CD4-positive, alpha-beta T cell treated with Interleukin-15 for 4 hours (primary cell): ENCODE measurements around the gene FHIP1B.

ENCODE experiments used
- DNase-seq: peaks from one replicate; pipeline ENCODE4 v3.0.0-alpha.2; 2020; ENCODE audit warnings: low spot score

Gene FHIP1B

DNA sequence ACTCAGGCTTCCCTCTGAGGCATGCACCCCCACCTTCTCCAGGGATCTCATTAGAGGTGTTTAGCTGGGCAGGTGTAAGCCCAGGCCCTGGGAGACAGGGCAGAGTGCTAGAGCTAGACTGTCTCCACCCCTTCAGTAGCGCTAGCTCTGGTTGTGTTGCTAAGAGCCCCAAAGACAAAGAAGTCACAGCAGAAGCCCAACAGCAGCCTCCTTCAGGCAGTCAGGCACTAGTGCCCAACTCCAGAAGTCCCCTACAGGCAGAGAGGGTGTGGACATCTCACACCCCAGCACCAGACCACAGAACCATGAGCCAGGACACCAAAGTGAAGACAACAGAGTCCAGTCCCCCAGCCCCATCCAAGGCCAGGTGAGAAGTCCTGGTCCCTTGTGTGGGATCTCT, 4.5 kb upstream of the FHIP1B start, which contains the start of gene CNGA4:
Gene CNGA4 (plus strand): TSS at position 188 of the 400 bp plus-strand sequence. CDS start 118 bp downstream, at position 306.
- no peak for DNase-seq

DNA sequence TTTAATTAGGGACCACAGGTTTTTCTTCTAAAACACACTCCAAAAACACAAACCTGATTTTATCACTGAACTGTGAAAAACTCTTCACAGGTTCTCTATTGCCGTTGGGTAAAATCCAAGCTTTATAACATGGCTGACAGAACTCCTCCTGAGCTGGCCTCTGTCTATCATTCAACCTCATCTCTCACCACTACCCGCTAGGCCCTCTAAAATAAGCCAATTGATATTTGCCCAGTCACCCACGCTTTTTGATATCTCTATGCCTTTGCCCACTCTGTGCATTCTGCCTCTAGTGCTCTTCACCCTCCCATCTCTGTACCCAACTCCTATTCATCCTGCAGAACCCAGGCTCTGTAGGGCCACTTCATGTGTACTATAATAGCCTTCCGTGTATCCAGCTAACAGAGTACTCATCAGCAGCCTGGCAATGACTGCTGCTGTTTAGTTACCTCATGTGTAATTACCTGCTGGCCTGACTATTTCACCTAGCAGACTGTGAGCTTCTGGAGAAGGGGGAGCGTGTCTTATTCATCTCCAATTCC, 3.4 kb upstream of the FHIP1B start:
- DNase-seq: no peak

DNA sequence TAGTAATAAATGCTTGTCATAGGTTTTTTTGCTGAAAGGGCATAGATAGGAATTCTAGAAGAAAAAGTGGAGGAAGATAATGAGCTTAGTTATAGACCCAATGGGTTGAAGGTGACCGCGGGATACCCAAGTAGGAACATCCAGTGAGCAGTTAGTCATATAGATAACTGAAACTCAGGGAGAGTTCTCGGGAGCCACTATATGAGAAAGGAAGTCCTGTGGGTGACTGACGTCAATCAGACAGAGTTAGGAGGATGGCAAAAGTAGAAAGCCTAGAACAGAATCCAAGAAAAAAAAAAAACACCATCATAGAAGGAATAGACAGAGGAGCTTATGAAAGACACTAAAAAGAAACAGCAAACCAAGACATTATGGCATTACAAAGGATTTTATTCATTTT, 2.8 kb upstream of the FHIP1B start:
- no peak for DNase-seq

DNA sequence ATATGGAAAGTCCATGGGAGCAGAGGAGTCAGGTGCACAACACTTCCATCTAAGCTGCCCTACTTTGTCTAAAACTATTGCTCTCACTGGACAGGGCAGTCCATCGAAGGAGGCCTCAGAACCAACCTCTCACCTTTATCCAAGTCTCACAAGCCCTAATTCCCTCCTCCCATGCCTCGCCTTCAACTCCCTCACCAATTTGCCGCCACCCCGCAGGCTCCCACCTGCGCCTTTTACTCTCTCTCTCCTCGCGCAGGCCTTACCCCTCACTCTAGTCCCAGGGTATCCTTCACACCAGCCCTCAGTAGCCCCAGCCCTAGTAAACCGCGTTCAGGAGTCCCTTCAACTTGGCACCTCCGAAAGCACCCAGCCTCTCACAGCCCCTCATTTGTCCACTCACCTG, 451 bp downstream of the FHIP1B start:
- DNase-seq: no peak

DNA sequence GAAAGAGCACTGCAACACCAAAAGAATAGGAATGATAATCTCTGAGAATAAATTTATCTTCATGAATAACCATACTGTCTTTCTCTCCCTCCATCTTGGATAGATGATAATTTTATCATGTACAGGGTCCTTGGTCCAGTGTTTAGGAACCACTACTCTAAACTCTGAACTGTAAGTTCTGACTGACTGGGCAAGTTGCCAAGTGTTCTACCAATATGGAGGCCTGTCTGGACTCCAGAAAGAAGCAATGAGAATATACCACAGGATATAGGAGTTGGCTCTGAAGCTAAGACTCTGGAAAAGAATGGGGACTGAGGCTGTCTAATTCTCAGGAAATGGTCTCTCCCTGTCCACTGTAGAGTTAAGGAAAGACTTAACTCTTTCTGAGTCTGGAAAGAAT, 1.5 kb downstream of the FHIP1B start:
- no peak for DNase-seq

DNA sequence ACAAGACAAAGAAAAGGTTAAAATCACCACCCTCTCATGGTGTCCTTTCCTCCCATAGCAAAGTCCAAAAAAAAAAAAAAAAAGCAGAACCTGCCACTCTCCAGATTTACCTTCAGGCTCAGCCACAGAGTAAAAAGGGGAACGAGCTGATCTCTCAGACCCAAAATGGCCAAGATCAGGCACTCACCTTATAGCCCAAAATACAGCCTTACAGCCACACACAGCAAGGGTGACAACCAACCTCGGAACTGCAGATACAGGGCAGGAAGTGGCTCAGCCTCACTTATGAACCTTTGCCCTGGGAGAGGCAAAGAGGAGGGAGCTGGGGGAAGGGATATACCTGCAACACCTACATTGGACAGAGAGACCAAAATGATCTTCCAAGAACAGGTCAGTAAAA, 4.5 kb downstream of the FHIP1B start:
- peak; percentile 31 for DNase-seq

DNA sequence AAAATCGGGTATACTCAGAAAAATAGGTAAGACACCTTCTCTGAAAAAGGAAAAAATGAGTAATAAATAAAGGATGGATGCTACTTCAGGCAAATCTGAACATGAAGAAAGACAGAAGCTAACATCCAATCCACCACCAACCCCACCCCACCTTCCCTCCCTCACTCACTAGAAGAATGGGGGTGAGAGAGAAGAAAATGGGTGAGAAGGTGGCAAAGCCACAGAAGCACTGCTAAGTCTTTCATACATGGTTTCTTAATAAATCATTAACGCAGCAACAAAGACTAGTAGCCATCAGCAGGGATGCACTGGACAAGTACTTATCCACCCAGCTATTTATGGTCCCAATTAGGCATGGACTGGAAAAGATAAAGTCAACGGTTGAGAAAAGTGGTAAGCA, 5.9 kb downstream of the FHIP1B start:
- DNase-seq: peak; percentile 13

DNA sequence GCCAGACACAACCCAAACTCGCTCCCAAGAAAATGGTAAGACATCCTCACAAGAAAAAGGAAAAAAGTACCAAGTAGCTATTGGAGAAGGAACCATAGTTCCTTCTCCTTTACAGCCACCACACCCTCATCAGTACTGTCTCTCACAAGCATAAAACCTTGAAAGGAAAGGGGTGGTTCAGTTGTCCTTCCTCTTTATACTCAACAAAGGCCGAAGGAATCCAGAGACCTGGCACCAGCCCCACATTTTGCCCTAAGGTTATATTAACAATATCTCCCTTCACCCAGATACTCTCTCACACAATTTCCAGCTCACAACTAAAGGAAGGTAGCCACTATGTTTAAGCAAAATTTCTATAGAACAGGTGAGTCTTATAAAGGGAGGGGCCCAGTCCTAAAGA, 8.5 kb downstream of the FHIP1B start:
- DNase-seq: no peak

DNA sequence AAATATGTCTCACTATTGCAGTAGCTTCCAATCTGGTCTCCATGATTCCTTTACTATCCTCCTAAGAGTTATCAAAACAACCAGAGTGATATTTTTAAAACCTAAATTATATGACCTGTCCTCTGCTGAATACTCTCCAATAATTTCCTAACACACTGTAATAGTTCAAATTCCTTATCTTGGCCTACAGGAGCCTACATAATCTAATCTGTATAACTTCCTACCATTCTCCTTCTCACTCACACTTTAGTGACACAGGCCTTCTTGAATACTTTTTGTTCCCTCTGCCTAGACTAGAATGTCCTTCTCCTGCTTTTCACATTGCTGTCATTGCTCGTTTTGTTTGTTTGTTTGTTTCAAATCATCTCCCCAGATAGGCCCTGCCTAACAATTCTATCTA, 9.4 kb downstream of the FHIP1B start:
- no peak for DNase-seq

DNA sequence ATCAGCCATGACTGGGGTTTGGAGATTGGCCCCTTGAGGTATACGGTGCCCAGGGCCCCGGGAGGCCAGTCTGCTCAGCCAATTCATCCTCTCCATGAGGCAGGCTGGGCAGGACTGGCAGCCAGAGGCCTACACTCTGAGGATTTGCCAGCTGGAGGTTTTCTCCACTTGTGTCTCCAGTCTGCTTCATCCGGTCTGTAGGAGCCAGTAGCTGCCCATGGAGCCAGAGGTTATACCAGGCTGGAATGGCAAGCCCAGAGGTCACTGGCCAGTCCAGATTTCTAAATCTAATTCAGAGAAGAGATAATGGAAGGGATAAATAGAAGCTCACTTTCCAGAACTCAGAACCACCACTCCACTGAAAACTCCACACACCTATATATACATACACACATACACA, 10.0 kb downstream of the FHIP1B start:
- no peak for DNase-seq

DNA sequence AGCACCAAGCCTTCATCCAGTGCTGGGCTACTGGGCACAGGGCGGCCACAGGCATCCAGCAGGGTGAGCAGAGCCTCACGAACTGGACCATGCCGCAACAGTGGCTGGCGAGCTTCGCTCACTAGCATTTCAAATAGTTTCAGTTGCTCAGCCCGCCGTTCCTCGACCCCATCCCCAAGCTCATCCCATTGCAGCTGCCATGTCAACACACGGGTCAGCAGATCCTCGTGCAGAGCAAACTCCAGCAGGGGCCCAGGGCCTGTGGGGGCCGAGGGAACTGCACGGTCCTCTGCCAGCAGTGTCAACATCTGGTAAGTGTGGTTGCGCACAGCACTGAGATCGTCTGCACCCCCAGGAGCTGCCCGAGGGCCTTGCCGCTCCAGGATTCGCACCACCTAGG, 10.6 kb downstream of the FHIP1B start:
- no peak for DNase-seq

DNA sequence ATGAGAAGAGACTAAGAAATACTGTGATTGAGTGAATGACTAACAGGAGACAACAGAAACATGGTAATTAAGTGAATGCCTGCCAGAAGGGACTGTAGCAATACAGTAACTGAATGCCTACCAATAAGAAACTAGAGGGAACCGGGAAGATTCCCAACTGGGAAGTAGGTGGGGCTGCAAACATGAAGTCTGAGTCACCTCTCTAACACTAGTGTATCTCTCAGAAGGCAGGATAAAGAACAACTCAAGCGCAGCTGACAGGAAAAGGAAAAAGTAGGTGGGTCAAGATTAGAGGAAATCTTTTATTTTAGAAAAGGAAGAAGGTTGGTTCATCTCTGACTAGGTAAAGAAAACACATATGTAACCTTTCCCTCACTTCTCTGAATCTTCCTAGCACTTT, 15.1 kb downstream of the FHIP1B start:
- no peak for DNase-seq

DNA sequence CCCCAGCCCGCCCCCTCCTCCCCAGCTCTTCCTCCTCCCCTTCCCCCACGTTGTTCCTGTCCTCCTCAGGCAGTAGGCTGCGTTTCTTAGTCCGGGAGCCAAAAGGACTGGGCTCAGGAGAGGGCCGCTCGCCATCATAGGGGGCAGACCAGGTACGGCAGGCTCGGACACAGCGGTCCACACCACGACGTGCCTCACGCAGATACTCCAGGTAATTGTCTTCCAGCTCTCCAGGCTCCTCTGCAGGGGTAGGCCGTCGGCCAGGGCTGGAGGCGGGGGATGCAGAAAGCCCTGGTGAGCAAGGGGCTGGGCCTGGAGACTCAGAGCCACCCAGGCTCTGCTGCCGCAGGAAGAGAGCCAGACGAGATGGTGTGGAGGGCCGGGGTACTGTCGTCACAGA, 16.7 kb downstream of the FHIP1B start:
- DNase-seq: no peak

DNA sequence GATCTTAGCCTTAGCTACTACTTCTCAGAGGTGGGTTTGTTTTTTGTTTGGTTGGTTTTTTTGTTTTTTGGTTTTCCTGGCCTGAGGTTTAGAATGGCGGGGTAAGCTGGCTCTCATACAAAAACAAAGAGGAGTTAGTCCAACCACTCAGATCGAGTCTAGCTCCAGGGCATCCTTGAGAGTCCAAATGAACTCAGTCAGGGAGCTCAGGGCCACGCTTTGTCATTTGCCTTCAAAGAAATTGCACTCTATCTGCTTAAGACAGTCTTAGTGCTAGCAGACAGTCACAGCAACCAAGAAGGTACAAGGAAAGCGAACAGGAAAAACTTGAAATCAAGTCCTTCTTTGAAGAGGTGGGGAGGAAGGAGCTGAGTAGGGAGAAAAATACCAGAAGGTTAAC, 17.9 kb downstream of the FHIP1B start:
- DNase-seq: no peak

DNA sequence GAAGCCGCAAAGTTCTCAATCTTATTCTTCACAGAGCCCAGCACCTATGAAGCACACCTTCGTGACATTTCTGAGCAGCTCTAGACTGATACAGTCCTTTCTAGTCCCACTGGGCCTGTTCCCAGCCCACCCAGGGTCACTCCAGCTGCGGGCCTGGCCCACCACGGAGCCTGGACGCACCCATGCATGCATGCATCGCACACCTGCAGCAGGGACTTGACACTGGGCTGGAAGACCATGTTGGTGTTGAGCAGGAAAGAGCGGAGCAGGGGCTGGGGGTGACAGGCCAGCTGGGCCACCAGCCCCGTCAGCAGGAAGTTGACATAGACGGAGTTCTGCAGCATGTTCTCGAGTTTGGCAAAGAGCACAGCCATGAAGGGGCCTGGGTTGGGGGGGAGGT, 19.9 kb downstream of the FHIP1B start:
- DNase-seq: no peak

DNA sequence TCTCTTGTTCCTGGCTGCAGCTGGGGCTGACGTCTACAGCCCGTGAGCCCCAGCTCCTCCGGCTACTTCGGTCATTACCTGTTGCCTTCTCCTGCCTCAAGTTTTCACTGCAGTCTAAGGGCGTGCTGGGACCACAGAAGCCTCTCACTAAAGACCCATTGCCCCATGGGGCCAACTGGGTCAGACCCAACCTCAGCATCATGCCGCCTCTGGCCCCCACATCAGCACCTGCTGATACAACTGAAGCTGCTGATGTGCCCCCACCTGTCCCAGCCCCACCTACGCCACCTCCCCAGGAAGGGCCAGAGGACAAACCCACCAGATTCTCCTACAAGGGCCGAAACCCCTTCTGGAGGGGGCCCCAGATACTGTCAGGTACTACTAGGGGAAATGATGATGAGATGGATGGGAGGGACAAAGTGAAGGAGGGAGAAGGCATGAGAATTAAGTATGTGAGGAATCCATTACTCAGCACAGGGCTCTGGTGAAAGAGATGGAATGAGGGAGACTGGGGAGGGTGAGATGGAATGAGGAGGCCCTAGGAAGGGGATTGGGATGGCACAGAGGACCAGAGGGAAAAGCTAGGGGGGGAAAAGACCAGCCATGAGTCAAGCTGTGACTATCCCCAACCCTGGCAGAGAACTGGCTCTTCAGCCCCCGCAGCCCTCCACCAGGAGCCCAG, 24.0 kb downstream of the FHIP1B start:
- no peak for DNase-seq

DNA sequence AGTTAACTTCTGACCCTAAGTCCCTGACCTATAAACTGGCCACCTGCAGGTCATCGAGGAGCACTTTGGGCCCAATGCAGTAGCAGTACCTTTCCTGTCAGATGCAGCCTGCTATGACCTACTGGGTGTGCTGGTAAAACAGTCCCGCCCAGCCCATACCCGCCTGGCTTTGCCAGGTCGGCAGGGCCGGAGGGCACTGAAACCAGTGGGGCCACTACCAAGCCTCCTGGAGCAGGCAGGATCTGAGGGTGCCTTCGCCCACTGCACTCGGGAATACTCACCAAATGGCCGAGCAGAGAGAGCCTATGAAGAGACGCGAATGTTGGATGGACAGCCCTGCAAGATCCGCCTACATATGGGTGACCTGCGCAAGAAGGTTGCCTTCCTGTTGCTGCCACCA, 24.6 kb downstream of the FHIP1B start:
- no peak for DNase-seq

DNA sequence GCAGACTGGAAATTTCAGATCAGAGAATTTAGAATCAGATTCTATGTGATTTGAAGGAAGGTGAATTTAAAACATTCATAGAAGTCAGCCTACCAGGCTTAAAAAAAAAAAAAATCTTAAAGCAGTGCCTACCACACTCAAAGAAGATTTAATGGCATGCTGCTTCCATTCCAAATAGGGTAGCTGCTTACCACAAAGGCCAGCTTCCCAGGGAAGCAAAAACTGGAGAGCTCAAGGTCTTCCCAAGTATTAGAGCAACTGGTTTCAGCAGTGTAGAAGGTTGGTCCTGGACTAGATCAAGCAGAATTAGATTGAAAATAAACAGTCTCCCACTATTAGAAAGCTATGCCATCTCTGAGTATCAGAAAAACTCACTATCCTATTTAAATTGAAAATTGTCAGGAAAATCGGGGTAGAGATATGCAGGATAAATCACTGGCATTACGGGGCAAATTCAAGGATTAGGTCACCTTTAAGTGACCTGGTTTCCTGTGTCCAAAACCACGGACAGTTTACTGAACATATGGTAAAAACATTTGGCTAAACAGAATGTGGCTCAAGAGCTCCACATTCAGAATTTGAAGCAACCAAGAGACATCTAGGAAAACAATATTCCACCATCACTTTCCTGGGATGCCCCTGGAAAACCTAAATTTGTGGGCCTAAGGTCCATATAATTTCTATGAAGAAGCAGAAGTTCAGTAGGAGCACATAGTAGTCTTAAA, 27.8 kb downstream of the FHIP1B start:
- no peak for DNase-seq

DNA sequence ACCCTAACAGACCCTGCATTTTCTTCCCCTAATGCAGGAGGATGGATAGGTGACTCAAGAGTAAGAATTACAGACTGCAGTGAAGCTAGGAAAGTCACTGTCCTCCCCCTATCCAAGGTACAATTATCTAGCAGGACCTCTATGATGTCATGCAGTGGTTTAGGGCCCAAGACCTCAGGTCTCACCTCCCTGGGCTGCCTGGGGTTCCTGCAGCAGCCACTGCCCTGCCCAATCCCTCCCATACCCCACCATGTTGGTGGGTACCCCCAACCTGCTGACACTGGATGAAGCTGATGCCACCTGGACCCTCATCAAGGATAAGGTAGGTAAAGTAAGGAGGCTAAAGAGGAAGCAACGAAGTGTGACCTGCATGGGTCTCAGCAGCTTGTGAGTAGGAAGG, 29.1 kb downstream of the FHIP1B start, which contains the start of gene C11orf42:
Gene C11orf42 (plus strand): TSS at position 192 of the 400 bp plus-strand sequence. CDS start 59 bp downstream, at position 251.
- no peak for DNase-seq

DNA sequence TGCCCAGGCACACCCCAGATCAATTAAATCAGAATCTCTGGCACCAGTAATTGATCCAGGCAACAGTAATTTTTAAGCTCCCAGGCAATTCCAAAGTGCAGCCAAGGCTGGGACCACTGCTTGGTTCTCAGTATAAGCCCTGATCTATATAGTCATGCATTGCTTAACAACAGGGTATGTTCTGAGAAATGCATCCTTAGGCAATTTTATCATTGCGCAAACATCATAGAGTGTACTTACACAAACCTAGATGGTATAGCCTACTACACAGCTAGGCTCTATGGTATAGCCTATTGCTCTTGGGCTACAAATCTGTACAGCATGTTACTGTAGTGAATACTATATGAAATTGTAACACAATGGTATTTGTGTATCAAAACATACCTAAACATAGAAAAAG, 29.7 kb downstream of the FHIP1B start:
- no peak for DNase-seq

DNA sequence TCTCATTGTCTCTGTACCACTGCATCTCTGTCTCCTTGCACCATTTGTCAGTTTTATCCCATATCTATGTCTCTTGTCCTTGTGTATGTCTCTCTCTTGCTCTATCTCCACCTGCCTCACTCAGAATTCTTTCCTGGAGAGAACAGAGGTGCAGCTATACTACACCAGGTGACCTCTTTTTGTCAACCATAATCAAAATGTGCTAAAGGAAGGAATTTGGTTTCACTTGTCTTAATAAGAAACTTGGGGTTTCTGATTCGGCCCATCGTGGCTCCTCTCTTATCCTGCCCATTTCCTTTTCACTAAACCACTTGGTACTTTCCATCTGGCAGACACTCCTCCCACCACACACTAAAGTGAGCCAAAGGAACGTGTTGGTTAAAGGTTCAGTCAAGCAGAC, 31.1 kb downstream of the FHIP1B start:
- peak; percentile 32 for DNase-seq

DNA sequence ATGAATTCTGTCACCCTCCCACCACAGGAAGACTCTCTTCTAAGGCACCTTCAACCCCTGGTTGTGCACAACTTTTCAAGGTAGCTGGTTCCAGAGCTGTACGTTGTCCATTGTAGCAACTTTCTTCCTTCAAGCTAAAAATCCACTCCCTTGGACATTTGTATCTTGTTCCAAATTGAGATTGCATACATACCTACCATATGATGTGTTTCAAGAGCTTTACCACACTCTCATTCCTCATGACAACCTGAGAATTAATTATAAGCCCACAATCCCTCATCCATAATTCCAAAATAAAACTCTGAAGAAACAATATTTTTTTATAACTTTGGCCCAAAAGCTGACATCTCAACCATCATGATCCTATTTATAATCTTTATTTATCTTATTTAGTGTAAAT, 32.4 kb downstream of the FHIP1B start:
- DNase-seq: no peak

DNA sequence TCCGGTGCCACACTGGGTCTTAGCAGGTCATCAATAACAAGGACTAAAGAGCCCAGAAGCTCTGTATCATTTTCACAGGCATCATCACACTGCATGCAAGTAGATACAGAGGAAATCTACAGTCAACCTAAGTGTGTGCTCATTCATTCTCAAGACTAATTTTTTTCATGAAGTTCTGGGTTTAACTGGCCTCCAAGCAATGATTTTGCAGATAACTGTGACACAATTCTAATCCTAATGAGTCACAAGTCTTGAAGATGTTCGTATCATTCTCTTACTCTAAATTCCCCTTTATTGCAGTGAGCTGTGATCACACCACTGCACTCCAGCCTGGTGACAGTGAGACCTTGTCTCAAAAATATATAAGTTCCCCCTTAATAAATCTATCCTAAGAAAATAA, 33.0 kb downstream of the FHIP1B start:
- no peak for DNase-seq

DNA sequence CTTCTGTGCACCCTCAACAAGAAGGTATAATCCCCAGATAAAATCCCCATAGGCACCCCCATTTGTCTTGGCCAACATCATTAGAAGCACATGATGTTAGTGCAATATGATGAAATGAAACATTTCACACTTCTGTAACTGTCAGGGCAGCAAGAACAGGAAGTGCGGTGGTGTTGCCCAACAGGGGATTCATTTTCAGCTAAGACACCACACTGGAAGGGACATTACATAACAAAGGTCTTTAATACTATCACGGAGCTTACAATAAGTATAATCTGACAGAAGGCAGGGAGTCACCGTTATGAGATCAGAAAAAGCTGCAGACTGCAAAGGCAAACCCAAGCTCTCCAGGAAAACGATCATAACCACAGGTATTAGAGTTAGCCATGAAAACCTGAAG, 33.5 kb downstream of the FHIP1B start:
- peak; percentile 21 for DNase-seq
